Stimulated activated CD8-positive, alpha-beta memory T cell treated with anti-CD3 and anti-CD28 coated beads, Interleukin-15, amount 100 ng/mL, for 4 hours (primary cell): ENCODE measurements around the gene ACTMAP.
"Not testable (repeated sequence)": the region's sequence is repeated elsewhere in the genome, so short reads cannot be mapped to it uniquely, and the experiment has no call there.

ENCODE experiments used
- DNase-seq, 2 donors: peaks; one replicate each; pipeline ENCODE4 v3.0.0-alpha.2; 2020; ENCODE audit warnings: low read depth in 2 of 2

Gene ACTMAP, protein sequence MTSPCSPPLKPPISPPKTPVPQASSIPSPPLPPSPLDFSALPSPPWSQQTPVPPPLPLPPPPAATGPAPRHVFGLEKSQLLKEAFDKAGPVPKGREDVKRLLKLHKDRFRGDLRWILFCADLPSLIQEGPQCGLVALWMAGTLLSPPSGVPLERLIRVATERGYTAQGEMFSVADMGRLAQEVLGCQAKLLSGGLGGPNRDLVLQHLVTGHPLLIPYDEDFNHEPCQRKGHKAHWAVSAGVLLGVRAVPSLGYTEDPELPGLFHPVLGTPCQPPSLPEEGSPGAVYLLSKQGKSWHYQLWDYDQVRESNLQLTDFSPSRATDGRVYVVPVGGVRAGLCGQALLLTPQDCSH

GRCh38 chr19:40750058-40750873, at the start of gene ACTMAP:
ACTMAP (minus strand) TSS chr19:40750477; CDS start chr19:40749803, 674 bp downstream.
- DNase-seq, result peak; percentile 97 to 99

DNA sequence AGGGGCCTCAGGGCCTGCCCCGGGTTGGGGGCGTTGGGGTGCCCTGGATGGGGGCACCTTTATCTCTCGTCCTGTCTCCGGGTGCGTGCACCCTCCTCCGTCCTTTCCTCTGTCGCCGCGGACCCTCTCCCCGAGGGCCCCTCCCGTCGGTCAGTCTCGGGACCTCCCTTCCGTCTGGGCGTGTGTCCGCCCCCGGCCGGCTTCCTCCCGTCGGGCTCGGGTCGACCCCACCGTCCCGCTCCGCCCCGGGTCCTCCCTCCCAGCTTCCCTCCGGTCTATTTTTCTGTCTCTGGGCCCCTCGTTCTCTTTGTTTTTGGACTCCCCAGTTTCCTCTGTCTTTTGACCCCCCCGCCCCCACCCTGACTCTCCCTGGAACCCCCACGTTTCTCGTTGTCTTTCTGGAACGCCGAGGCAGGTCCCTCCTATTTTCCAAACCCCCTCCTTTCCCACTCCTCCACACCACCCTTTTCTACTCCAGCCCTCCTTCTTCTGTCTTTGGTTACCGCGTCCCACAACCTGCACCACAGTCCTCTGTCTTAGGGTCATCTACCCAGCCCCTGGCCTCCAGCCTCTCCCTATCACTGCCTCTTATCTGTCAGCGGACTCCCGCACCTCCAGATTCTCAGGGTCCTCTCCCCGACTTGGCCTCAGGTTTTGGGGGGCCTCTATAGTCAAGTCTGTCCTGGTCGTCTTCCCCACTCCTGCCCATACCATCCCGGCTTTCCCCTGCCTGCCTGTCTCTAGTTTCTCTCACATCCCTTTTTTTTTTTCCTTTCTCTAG, 49.5 kb upstream of the ACTMAP start:
- DNase-seq, result no peak

- DNase-seq, result peak; percentile 100
These were observed 48.6 kb upstream of the ACTMAP start, which contains the start of gene EGLN2 for GRCh38 chr19:40798683-40799557. EGLN2 (plus strand) TSS chr19:40799191; CDS start chr19:40800573, 1,382 bp downstream.

DNA sequence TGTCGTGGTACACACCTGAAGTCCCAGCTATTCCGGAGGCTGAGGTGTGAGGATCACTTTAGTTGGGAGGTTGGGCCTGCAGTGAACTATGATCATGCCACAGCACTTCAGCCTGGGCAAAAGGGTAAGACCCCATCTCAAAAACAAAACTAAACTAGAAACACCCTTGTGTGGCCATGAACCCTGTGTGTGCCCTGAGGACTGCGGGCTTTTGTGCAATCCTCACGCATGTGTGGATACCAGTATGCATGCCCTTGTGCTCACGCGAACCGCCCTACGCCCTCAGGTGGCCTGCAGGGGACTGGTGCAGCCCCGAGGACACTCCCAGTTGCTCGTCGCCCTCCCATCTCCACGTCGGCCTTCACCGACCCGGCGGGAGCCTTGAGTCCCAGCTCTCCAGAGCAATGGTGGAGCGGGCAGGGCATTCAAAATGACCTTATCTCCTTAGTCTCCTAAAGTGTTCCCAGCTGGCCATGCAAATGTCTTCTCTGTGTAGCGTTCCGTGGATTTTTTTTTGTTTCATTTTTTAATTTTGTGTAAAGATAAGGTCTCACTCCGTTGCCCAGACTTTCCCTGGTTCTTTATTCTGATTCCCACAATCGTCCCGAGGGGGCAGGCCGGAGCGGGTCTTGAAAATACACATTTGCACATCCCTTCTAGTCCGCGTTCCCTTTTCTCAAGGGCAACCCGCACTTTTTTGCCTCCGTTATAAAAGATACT, 47.8 kb upstream of the ACTMAP start:
- DNase-seq, result no peak

GRCh38 chr19:40797166-40797962, 47.1 kb upstream of the ACTMAP start:
- DNase-seq, result no peak

DNA sequence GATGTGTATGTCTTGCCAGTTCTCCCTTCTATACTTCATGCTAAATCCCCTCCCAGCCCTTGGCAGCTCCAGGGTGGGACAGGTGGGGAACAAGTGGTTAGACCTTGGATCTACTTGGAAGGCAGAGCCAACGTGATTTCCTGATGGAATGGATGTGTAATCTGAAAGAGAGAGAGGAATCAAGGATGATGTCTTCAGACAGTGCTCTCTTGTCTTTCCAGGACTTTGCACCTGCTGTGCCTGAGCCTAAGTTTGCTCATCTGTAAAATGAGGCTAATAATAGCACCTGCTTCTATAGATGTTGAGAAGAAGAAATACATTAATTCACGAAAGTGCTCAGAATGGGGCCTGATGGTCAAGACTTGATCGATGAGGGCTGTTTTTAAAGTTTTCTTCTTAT, 41.7 kb upstream of the ACTMAP start:
- no peak for DNase-seq

GRCh38 chr19:40791349-40791748, 41.1 kb upstream of the ACTMAP start:
- no peak for DNase-seq

DNA sequence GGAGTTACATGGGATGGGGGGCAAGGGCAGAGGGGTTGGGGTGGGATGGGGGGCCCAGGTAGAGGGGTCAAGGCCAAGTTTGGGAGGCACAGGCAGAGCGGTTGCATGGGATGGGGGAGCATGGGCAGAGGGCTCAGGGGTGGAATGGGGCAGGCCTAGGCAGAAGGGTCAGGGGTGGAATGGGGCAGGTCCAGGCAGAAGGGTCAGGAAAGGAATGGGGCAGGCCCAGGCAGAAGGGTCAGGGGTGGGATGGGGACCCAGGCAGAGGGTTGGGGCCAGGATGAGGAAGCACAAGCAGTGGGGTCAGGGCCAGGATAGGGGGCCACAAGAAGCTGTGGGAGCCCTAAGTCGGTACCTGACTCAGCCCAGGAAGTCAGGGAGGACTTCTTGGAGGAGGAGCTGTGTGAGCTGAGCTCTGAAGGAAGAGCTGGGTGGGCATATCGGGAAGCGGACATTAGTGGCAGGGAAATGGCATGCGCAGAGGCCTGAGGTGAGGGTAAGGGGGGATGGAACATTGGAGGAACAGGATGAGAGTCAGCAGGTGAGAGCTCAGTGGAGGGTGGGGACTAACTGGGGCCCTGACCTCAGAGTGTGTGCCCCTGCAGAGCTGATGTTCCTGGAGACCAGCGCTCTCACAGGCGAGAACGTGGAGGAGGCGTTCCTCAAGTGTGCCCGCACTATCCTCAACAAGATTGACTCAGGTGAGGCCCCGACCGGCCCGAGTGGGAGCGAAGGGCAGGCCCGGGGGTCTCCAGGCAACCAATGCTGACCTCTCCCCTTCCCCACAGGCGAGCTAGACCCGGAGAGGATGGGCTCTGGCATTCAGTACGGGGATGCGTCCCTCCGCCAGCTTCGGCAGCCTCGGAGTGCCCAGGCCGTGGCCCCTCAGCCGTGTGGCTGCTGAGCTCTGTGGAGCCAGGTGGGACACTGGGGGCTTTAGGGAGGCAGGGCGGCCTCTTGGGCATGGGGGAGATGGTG, 36.1 kb upstream of the ACTMAP start:
- no peak for DNase-seq

DNA sequence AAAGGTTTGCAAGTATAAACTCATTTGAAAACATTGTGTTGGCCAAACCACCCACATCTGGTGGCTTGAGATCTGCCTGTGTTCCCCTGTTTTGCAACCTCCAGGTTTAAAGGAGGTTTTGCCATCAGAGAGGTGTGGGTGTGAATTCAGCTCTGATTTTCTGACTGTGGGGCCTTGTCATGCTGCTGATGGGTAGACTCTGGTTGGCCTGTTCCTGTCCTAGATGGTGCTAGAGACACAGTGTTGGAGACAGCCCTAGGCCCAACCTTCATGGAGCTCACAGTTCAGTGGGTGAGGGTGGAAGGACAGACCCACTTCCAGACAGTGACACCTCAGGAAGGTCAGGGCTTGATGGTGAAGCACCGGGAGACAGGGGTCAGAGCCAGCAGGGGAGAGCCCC, 35.2 kb upstream of the ACTMAP start:
- no peak for DNase-seq

DNA sequence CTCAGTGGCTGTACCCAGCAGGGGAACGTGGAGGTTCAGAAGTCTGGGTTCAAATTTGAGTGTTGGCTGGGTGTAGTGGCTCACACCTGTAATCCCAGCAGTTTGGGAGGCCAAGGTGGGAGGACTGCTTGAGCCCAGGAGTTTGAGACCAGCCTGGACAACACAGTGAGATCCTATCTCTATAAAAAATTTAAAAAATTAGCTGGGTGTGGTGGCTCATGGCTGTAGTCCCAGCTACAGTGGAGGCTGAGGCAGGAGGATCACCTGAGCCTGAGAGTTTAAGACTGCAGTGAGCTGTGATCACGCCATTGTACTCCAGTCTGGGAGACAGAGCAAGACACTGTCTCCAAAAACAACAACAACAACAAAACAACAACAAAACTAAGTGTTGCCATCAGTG, 33.9 kb upstream of the ACTMAP start:
- not testable (repeated sequence) for DNase-seq

- no peak for DNase-seq
These were observed 33.4 kb upstream of the ACTMAP start for GRCh38 chr19:40783711-40784110.

DNA sequence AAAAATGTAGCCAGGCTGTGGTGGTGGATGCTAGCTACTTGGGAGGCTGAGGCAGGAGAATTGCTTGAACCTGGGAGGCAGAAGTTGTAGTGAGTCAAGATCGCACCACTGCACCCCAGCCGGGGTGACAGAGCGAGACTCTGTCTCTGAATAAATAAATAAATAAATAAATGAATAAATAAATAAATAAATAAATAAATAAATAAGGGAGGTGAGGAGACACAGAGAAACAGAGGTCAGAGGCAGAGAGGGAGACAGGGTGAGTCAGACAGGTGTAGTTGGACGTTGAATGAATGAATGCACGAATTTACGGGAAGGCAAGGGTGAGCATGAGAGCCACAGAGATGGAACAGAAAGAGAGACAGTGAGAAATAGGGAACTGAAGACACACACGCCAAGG, 30.9 kb upstream of the ACTMAP start:
- DNase-seq, result no peak

DNA sequence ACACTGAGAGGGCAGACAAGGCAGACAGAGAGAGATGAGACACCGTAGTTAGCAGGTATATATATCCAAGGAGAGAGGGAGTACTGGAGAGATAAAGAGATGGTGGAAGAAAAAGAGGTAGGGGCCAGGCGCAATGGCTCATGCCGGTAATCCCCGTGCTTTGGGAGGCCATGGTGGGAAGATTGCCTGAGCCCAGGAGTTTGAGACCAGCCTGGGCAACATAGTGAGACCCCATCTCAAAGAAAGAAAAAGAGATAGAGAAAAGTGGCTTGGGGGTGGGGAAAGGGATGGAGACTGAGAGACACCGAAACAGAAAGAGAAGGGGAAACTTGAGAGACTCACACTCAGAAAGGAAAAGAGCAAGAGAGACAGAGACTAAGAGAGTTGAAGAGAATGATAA, 30.3 kb upstream of the ACTMAP start:
- DNase-seq, result no peak

GRCh38 chr19:40778706-40779284, 28.5 kb upstream of the ACTMAP start:
- DNase-seq, result no peak

DNA sequence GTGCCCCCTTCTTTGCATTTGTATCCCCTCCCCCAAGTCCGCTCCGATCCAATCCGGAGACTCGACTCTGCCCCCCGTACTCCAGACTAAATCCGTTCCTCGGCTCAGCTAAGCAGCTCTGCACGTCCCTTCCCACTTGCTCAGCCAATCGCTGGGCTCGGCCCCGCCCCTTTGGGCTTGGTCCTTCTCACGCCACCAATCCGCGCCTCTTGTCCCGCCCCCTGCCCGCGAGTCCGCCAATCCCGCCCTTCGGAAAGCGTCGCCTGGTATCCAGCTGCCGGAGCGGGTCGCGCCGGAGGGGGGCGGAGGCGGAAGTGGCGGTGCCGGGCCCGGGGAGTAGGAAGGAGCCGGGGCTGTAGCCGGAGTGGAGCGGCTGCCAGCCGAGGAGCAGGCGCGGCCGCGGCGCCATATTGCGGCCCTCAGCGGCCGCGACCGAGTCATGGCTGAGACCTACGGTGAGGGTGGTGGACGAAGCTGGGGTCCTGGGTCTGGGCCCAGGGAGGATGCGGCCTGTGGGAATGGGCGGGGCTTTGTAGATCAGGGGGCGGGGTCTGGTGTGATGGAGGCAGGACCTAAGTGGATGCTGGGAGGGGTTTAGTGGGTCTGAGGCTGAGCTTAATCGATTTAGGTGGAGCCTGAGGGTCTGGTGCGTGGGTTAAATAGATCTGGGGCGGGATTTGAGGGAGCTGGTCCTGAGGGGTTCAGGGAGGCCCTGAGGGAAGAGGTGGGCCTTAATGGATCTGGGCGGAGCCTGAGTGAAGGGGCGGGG, 27.8 kb upstream of the ACTMAP start, which contains the start of gene RAB4B:
Gene RAB4B, plus strand, starts transcription at position 311 of the 769 bp plus-strand sequence. Its CDS starts 129 bp downstream, at position 440.
- peak; percentile 100 for DNase-seq

- DNase-seq, result no peak
These were observed 27.3 kb upstream of the ACTMAP start for GRCh38 chr19:40777645-40777936.

- DNase-seq, result peak; percentile 70 to 86
These were observed 26.8 kb upstream of the ACTMAP start for GRCh38 chr19:40776932-40777644.
